Endothelial cell of umbilical vein (primary cell): ENCODE results near the gene AAGAB. TPM values are rescaled to one million over a fixed set of nuclear protein-coding genes. Genes with fewer than 3 reads are reported as not detected.

Experiments used
- BruUV-seq: library from RNA; stranded (reverse); fragments of 400-500 nt; replicated peaks from 2 replicates; lab custom pipeline; 2021; lab: Mats Ljungman, UMichigan
- CTCF ChIA-PET: fragments of 300-600, 350-600 bp; sonication (Branson Sonifier 250); formaldehyde crosslinking; loops from one replicate; lab custom pipeline; 2021; ENCODE audit warnings: antibody characterized with exemption, inconsistent platforms; lab: Charles Lee
- POLR2A ChIA-PET: fragments of 300-600, 350-600 bp; sonication (Branson Sonifier 250); formaldehyde crosslinking; loops from one replicate; lab custom pipeline; 2021; ENCODE audit warnings: antibody characterized with exemption, inconsistent platforms; lab: Charles Lee
- DNase-seq: peaks from one replicate; pipeline ENCODE4 v3.0.0-alpha.2; 2011; ENCODE audit warnings: low read depth, low spot score
- FAIRE-seq: peaks from 2 replicates; lab custom pipeline; 2011; peaks lifted over from hg19 to GRCh38; lab: Jason Lieb, UNC
- H2AFZ ChIP-seq: 2 replicates; pipeline ENCODE4 v1.6.0; 2012; ENCODE audit warnings: low read depth, low read length, control low read depth, inconsistent platforms
- H3K27ac ChIP-seq: 2 replicates; pipeline ENCODE4 v1.5.1; 2011; ENCODE audit warnings: low read depth, mild to moderate bottlenecking, control low read depth, low read length, moderate library complexity; ENCODE audit not compliant: insufficient read depth
- H3K27me3 ChIP-seq, 2 experiments: 2 replicates each; pipeline versions ENCODE4 v1.6.0 to v1.6.1; 2011; ENCODE audit warnings: low read length in 2 of 2, mixed read lengths in 1 of 2; ENCODE audit not compliant: control insufficient read depth in 2 of 2, insufficient read depth in 2 of 2
- H3K36me3 ChIP-seq, 2 experiments: 2 replicates in 1 of 2; 3 replicates in 1 of 2; pipeline ENCODE4 v1.5.1; 2011; ENCODE audit warnings: low read length in 2 of 2, mild to moderate bottlenecking in 1 of 2, moderate library complexity in 1 of 2; ENCODE audit not compliant: control insufficient read depth in 2 of 2, insufficient read depth in 2 of 2; ENCODE audit errors: extremely low read depth in 1 of 2
- H3K4me1 ChIP-seq: 3 replicates; pipeline ENCODE4 v1.5.1; 2011; ENCODE audit warnings: mild to moderate bottlenecking, low read length; ENCODE audit not compliant: control insufficient read depth, insufficient read depth; ENCODE audit errors: extremely low read depth
- H3K4me2 ChIP-seq: 2 replicates; pipeline ENCODE4 v1.6.1; 2011; ENCODE audit warnings: low read length, control low read depth, mixed read lengths; ENCODE audit not compliant: insufficient read depth
- H3K4me3 ChIP-seq, 3 experiments: fragments of 200-600 bp in 1 of 3; sonication (generic), shearing (Covaris generic) in 1 of 3; replicated peaks in 1 of 3; 2 replicates each; pipeline ENCODE4 v1.5.1; 2011 to 2016; ENCODE audit warnings: control low read depth in 3 of 3, low read length in 3 of 3, mild to moderate bottlenecking in 2 of 3, inconsistent platforms in 1 of 3, low read depth in 1 of 3, moderate library complexity in 1 of 3; ENCODE audit not compliant: insufficient read depth in 1 of 3
- H3K79me2 ChIP-seq: 2 replicates; pipeline ENCODE4 v1.6.0; 2012; ENCODE audit warnings: low read length, inconsistent platforms; ENCODE audit not compliant: control insufficient read depth, insufficient read depth
- H3K9ac ChIP-seq: replicated peaks from 2 replicates; pipeline ENCODE3; 2011; ENCODE audit warnings: low read length, control low read depth; ENCODE audit not compliant: insufficient read depth; ENCODE audit errors: extremely low read depth
- H3K9me1 ChIP-seq: replicated peaks from 3 replicates; pipeline ENCODE4 v1.6.0; 2011; ENCODE audit warnings: mild to moderate bottlenecking, low read length; ENCODE audit not compliant: control insufficient read depth, insufficient read depth; ENCODE audit errors: extremely low read depth
- H3K9me3 ChIP-seq: replicated peaks from 2 replicates; pipeline ENCODE4 v1.5.1; 2012; ENCODE audit warnings: low read length, inconsistent platforms; ENCODE audit not compliant: control insufficient read depth, insufficient read depth
- H4K20me1 ChIP-seq: replicated peaks from 2 replicates; pipeline ENCODE3; 2011; ENCODE audit warnings: mild to moderate bottlenecking, low read length; ENCODE audit not compliant: control insufficient read depth, insufficient read depth; ENCODE audit errors: extremely low read depth
- EZH2 ChIP-seq: IDR thresholded peaks from 2 replicates; pipeline ENCODE4 v1.6.1; 2012; ENCODE audit warnings: borderline replicate concordance, low read depth, mild to moderate bottlenecking, moderate library complexity, low read length, inconsistent platforms; ENCODE audit not compliant: severe bottlenecking
- FOS ChIP-seq: IDR thresholded peaks from 2 replicates; pipeline ENCODE4 v1.6.1; 2011; ENCODE audit warnings: mild to moderate bottlenecking, low read length, moderate library complexity, borderline replicate concordance; ENCODE audit not compliant: insufficient read depth
- GATA2 ChIP-seq: IDR thresholded peaks from 2 replicates; pipeline ENCODE4 v1.7.0; 2011; ENCODE audit warnings: low read depth, mild to moderate bottlenecking, moderate library complexity, mixed read lengths, low read length; ENCODE audit not compliant: insufficient read length, insufficient read depth
- JUN ChIP-seq: IDR thresholded peaks from 2 replicates; pipeline ENCODE4 v1.6.1; 2011; ENCODE audit warnings: borderline replicate concordance, low read depth; ENCODE audit not compliant: insufficient read length, insufficient read depth
- MYC ChIP-seq: IDR thresholded peaks from one replicate; pipeline ENCODE4 v1.6.1; 2011; ENCODE audit warnings: mild to moderate bottlenecking, low read depth, low read length
- POLR2A ChIP-seq: IDR thresholded peaks from 2 replicates; pipeline ENCODE4 v1.6.1; 2012; ENCODE audit warnings: low read depth, mild to moderate bottlenecking, control low read depth, low read length
- POLR2AphosphoS5 ChIP-seq: IDR thresholded peaks from 2 replicates; pipeline ENCODE4 v1.6.1; 2012; ENCODE audit warnings: low read depth, mild to moderate bottlenecking, control low read depth, low read length, moderate library complexity; ENCODE audit not compliant: insufficient read depth
- dilution Hi-C: fragments of 300-500 bp; cut with MboI; formaldehyde crosslinking; loops from one replicate; pipeline ENCODE4 v1.15.0; 2019; ENCODE audit warnings: low sequenced_read_pairs; ENCODE audit not compliant: extremely low pct_ligation_motif_present
- intact Hi-C: fragments of 100-400 bp; cut with micrococcal nuclease; formaldehyde crosslinking; loops from one replicate; pipeline ENCODE4 v1.10.0; 2022
- polyA plus RNA-seq, 4 experiments: library from polyadenylated mRNA; depleted of rRNA in 3 of 4; stranded (reverse) in 3 of 4; unstranded in 1 of 4; fragments of >200 nt; gene quantifications; 2 replicates each; pipeline versions ENCODE4 v1.2.1 to v1.2.3, GENCODE V29; 2011 to 2012; ENCODE audit warnings: missing spikeins in 1 of 4
- total RNA-seq: library from RNA; stranded (reverse); gene quantifications from 2 replicates; pipeline ENCODE4 v1.2.3, GENCODE V29; 2021
- TF ChIP-seq, protein P1 (sequence below): IDR thresholded peaks from 2 replicates; pipeline ENCODE4 v1.6.1; 2011; ENCODE audit not compliant: insufficient read depth, insufficient read length
- TF ChIP-seq, protein P2 (sequence below), 2 donors: IDR thresholded peaks; 1 replicate in 1 of 2; 2 replicates in 1 of 2; pipeline ENCODE4 v1.5.1; 2011; ENCODE audit warnings: low read length in 2 of 2, mild to moderate bottlenecking in 2 of 2, moderate library complexity in 2 of 2, control low read depth in 1 of 2, inconsistent platforms in 1 of 2, low read depth in 1 of 2; ENCODE audit not compliant: insufficient read depth in 1 of 2; ENCODE audit errors: extremely low read depth in 1 of 2

Gene AAGAB
- total and polyA plus RNA-seq, 2 donors (not counting 3 experiments of a cell fraction or from before 2014, with no cell fraction given) = 21.2 to 42.6 TPM

DNA sequence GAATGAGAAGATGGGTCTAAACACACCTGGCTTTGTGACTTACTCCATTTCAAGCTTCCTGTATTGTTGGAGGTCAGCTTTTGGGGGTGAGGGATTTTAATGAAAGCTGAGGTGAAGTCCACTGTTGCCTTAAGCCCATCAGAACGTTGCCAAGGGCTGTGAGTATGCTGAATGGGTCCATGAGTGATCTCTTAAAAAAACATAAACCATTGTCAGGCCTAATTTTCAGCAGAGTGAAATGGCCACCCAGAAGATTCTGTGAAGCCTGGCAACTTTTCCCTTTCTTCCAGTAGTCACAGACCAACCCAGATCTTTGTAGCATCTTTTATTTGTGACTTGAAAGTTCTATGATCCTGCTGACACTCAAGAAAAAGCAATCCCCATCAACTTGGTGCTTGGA, 102.0 kb downstream of the AAGAB start:
- intact Hi-C loops = no loop called here
- Histone ChIP-seq H3K9me3 (no peaks in the 10 kb centered on the region), H3K79me2 (peaks cover 85% of the 10 kb centered on the region), H3K36me3 (no peaks in the 10 kb centered on the region), H3K27me3 (no peaks in the 10 kb centered on the region), H3K4me2 (no peak overlapping the region), H3K4me1 (peaks cover 37% of the 10 kb centered on the region), H2AFZ (no peak overlapping the region), H3K27ac (no peak overlapping the region), H3K9ac (no peak overlapping the region), H3K4me3 (no peak overlapping the region), H3K9me1 (no peaks in the 10 kb centered on the region), H4K20me1 (no peaks in the 10 kb centered on the region)
- FAIRE-seq = peak; percentile 21
- ChIA-PET CTCF (no interaction called here), POLR2A (no interaction called here)
- BruUV-seq = no TSS peak
- dilution Hi-C loops = no loop called here
- TF ChIP-seq GATA2 (no peak), POLR2A (no peak), EZH2 (no peak), FOS (no peak), JUN (no peak), MYC (no peak), POLR2AphosphoS5 (no peak)
- TF ChIP-seq, protein P1, sequence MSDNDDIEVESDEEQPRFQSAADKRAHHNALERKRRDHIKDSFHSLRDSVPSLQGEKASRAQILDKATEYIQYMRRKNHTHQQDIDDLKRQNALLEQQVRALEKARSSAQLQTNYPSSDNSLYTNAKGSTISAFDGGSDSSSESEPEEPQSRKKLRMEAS = no peak
- TF ChIP-seq, protein P2, sequence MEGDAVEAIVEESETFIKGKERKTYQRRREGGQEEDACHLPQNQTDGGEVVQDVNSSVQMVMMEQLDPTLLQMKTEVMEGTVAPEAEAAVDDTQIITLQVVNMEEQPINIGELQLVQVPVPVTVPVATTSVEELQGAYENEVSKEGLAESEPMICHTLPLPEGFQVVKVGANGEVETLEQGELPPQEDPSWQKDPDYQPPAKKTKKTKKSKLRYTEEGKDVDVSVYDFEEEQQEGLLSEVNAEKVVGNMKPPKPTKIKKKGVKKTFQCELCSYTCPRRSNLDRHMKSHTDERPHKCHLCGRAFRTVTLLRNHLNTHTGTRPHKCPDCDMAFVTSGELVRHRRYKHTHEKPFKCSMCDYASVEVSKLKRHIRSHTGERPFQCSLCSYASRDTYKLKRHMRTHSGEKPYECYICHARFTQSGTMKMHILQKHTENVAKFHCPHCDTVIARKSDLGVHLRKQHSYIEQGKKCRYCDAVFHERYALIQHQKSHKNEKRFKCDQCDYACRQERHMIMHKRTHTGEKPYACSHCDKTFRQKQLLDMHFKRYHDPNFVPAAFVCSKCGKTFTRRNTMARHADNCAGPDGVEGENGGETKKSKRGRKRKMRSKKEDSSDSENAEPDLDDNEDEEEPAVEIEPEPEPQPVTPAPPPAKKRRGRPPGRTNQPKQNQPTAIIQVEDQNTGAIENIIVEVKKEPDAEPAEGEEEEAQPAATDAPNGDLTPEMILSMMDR (IDR thresholded peaks at IDR 0.05; ENCODE audit: extremely low read depth in 1 of 2, insufficient read depth in 1 of 2, low read depth in 1 of 2, low read length in 2 of 2) = no peak
- DNase-seq = no peak

Other genes starting within 250 kb of the AAGAB start
- gene SMAD3, start 189.1 kb downstream of the AAGAB start, total RNA-seq = 71.7 and 88.2 TPM in 2 replicates
- 53.4 and 56.4 TPM in 2 replicates for gene SMAD3, start 189.1 kb downstream of the AAGAB start, polyA plus RNA-seq
- gene IQCH, start 125 bp upstream of the AAGAB start, total RNA-seq = 0.51 and 2.6 TPM in 2 replicates
- gene IQCH, start 125 bp upstream of the AAGAB start, polyA plus RNA-seq = 0.16 and 0.29 TPM in 2 replicates